GM08714 (cell line): ENCODE results near the gene RBM23.

Experiments used
- H3K4me3 ChIP-seq: fragments of 200-500 bp; sonication (Bioruptor generic); 2 replicates; pipeline ENCODE4 v1.5.1; 2014; ENCODE audit warnings: mild to moderate bottlenecking, low read length, inconsistent platforms
- ZNF274 ChIP-seq: IDR thresholded peaks from 2 replicates; pipeline ENCODE4 v1.6.1; 2012; ENCODE audit warnings: mild to moderate bottlenecking, low read depth, low read length

The RBM23 gene

DNA sequence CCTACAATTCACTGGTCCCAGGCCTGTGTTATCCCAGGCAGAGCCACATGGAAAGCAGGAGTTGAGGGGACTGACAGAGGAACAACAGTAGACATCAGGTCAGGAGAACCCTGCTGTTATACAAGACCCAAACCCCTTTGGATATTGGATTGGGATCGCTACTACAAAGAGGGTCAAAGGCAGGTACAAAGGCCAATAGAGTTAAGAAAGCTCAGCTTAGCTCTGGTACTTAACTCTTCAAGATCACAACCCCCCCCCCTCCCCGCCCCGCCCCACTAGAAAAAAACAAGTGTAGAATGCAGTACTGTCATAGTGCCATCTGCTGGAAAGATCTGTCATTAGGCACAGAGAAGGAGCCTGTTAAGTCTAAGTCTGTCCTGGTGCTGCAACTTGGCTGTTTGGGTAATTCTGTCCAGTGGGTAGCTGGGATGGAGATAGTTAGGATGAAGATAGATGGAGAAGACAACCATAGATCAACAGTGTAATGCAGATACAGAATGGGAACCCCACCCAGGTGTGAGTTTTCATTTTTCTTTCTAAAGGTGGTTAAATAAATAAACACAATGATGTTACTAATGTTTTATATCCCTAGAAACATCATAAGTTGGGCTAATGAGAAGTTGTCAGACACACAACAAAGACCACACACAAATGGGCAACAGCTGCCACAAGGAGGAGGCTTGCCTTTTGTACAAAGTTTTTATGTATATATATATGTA is 18.7 kb downstream of the RBM23 start:
- no peak for TF ChIP-seq ZNF274
- H3K4me3 ChIP-seq: no peak overlapping the region

DNA sequence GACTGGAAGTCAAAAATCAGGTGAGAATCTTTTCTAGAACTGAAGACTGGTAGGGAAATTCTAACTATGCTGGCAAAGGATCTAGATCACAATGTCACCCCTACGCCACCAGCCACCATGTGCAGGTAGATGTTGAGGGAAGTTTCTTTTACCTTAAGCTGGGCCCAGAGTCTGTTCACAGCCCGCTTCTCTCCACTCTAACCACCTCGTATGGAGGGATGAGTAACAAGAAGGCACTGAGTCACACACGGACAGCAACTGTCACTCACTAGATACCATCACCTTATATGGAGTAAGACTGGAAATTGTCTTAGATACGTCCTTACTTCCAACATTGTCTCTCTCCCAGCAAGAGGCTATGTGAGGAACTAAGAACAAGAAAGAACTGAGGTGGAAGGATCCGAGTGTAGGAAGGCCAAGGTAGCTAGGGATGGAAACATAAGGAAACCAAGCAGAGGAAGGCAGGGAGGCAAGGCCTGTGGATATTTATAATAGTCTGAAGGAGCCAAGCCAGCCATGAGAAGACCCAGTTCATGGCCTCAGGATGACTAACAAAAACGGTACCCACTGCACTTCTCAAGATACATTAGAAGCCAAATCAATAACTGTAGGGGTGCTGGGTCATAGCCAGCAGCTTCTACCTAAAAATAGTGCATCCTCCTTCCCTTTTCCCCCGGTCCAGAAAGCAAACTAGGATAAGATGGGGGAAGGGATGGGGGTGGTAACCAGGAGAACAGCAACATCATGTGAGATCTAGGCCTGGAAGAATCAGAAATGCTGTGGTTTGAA is 20.5 kb downstream of the RBM23 start:
- no peak for TF ChIP-seq ZNF274
- no peak overlapping the region for H3K4me3 ChIP-seq

DNA sequence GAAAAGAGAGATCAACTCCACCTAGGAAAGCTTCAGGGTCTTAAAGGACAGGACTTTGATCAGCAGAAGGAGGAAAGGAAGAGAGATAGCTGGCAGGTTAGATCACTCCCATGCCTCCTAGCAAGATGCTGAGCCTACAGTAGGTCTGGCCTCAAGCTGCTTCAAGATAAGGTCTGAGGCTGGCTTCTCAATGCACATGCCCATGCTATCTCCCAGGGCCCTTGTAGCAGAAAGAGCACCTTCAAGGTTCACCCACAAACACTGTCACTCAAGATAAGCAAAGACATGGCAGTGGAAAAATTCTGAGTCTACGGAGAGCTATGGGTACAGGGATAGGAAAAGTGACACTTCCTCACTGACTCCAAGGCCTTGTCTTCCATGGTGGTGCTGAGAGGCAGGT is 21.6 kb downstream of the RBM23 start:
- no peak for TF ChIP-seq ZNF274
- no peak overlapping the region for H3K4me3 ChIP-seq

DNA sequence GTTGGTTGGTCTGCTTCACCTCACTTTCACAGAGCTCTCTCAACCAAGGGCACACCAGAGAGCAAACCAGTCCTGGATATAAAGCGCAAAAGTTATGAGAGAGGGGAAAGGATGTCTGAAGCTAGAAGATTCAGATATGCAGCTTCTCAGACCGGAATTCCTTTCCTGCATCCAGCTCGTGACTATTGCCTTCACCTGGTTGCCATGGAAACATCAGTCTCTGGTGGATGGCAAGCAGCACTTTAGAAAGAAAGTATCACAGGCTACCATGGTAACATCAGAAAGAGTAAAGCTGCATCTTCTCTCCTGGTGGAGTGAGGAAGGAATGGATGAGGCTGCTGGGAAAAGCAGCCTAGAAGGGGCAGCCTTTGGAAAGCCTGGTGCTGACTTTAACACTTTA is 22.2 kb downstream of the RBM23 start:
- no peak for TF ChIP-seq ZNF274

GRCh38 chr14:22896356-22896755 is 22.6 kb downstream of the RBM23 start:
- no peak overlapping the region for H3K4me3 ChIP-seq
- TF ChIP-seq ZNF274: no peak

More for the DNA sequence above, 22.2 kb downstream of the RBM23 start:
- H3K4me3 ChIP-seq: no peak overlapping the region

DNA sequence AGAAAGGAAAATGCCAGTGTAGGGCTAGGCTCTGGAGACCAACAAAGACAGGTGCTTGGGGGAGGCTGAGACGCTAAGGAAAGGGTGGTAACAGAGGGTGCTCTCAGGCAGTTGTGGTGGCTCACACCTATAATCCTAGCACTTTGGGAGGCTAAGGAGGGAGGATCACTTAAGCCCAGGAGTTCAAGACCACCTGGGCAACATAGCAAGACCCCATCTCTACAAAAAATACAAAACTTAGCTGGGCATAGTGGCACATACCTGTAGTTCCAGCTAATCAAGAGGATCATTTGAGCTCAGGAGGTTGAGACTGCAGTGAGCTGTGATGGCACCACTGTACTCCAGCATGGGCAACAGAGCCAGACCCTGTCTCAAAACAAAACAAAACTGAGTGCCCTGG is 23.5 kb downstream of the RBM23 start:
- no peak for TF ChIP-seq ZNF274
- no peak overlapping the region for H3K4me3 ChIP-seq

- no peak for TF ChIP-seq ZNF274
- H3K4me3 ChIP-seq: no peak overlapping the region
Measured at GRCh38 chr14:22893706-22894105, 25.2 kb downstream of the RBM23 start.

DNA sequence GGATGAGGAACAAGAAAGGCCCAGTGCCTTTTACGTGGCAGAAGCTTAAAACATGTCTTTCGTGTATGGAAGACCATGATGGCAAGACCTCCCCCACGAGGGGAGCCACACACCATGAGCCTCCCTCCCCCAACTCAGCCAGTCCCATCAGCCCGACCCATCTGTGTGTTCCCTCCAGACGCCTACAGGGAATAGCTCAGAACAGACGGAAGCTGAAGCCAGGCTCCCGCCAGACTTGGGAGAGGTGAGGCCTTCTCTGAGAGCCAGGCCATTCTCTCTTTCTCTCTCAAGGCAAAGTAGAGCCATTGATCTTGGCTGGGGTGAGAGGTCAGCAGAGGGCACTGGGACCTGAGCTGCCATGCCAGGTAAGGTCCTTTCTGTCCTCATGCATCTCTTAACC is 26.5 kb downstream of the RBM23 start:
- H3K4me3 ChIP-seq: no peak overlapping the region
- no peak for TF ChIP-seq ZNF274

GRCh38 chr14:22890416-22890815 is 28.5 kb downstream of the RBM23 start:
- H3K4me3 ChIP-seq: no peak overlapping the region
- TF ChIP-seq ZNF274: no peak

GRCh38 chr14:22888662-22889061 is 30.3 kb downstream of the RBM23 start:
- H3K4me3 ChIP-seq: peak overlapping the region; percentile 83; the same call in 1 of the 2 replicates
- TF ChIP-seq ZNF274: no peak

DNA sequence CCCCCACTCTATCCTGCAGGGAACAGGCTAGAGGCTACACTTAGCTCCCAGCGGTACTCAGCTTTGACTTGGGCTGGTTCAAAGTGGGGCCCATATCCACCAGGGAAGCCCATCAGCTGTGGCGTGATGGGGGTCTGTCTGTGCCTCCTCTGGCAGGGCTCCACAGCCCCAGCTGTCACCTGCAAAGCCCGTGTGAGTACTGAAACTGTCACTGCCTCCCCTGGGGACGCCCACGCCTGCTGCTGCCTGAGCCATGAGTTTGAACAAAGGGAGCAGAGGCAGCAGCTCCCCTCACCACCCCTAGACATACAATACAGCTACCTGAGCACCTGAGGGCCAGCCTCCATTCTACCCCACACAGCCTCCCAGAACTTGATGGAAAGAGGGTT is 31.0 kb downstream of the RBM23 start:
- TF ChIP-seq ZNF274: no peak
- H3K4me3 ChIP-seq: peak overlapping the region; percentile 83; the same call in 1 of the 2 replicates

- no peak for TF ChIP-seq ZNF274
- peak overlapping the region; percentile 83 for H3K4me3 ChIP-seq
Measured at GRCh38 chr14:22887260-22887989, 31.5 kb downstream of the RBM23 start.

GRCh38 chr14:22886500-22887259 is 32.3 kb downstream of the RBM23 start:
- H3K4me3 ChIP-seq: peak overlapping the region; percentile 83
- no peak for TF ChIP-seq ZNF274

DNA sequence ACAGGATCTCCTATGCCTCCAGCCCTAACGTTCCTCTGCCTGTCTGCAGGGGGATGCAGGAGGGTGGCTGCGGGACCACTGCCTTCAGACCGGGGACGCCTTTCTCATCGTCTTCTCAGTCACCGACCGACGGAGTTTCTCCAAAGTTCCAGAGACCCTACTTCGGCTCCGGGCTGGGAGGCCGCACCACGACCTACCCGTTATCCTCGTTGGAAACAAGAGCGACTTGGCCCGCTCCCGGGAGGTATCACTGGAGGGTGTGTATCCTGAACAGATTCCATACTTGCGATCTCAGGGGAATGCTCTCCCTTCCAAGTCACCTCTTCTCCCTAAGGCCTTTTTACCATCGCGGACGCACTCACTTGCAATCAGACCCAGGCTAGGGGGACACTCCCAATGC is 33.0 kb downstream of the RBM23 start:
- no peak for TF ChIP-seq ZNF274
- peak overlapping the region; percentile 3; the same call in 1 of the 2 replicates for H3K4me3 ChIP-seq
